Glutamatergic neuron (in vitro differentiated cells): ENCODE measurements around the gene RNGTT. TPM values are rescaled to one million over a fixed set of nuclear protein-coding genes. Genes with fewer than 3 reads are reported as not detected.

Experiments used
- DNase-seq: peaks from one replicate; pipeline ENCODE4 v3.0.0; 2022
- H3K27ac Mint-ChIP-seq: one replicate; pipeline ENCODE4 v1.8.0; 2020; ENCODE audit warnings: mild to moderate bottlenecking, mixed read lengths, inconsistent platforms; ENCODE audit not compliant: unreplicated experiment
- H3K27me3 Mint-ChIP-seq: one replicate; pipeline ENCODE4 v1.8.0; 2020; ENCODE audit warnings: mild to moderate bottlenecking, moderate library complexity, mixed read lengths, inconsistent platforms; ENCODE audit not compliant: unreplicated experiment
- H3K36me3 Mint-ChIP-seq: one replicate; pipeline ENCODE4 v1.8.0; 2020; ENCODE audit warnings: mild to moderate bottlenecking, mixed read lengths, inconsistent platforms; ENCODE audit not compliant: unreplicated experiment
- H3K4me1 Mint-ChIP-seq: one replicate; pipeline ENCODE4 v1.8.0; 2020; ENCODE audit warnings: mild to moderate bottlenecking, low read depth, mixed read lengths, inconsistent platforms; ENCODE audit not compliant: unreplicated experiment
- H3K4me3 Mint-ChIP-seq: one replicate; pipeline ENCODE4 v1.8.0; 2020; ENCODE audit warnings: mild to moderate bottlenecking, mixed read lengths, inconsistent platforms; ENCODE audit not compliant: unreplicated experiment
- H3K9me3 Mint-ChIP-seq: one replicate; pipeline ENCODE4 v1.8.0; 2020; ENCODE audit warnings: mild to moderate bottlenecking, moderate library complexity, mixed read lengths, inconsistent platforms; ENCODE audit not compliant: unreplicated experiment
- CTCF ChIP-seq: fragments of 200-600 bp; sonication (generic); IDR thresholded peaks from one replicate; pipeline ENCODE4 v1.5.0; 2021; ENCODE audit not compliant: partially characterized antibody, unreplicated experiment
- total RNA-seq: library from RNA; stranded (reverse); fragmentation: NEBNext Ultra II Directional; extraction: Animal tissue kit (Norgen Biotek cat#: 25700); gene quantifications from one replicate; pipeline ENCODE4 v1.2.1, GENCODE V29; 2021; ENCODE audit not compliant: unreplicated experiment

RNGTT gene
- total RNA-seq, 1 donor from 2014 or later = 23.9 TPM

DNA sequence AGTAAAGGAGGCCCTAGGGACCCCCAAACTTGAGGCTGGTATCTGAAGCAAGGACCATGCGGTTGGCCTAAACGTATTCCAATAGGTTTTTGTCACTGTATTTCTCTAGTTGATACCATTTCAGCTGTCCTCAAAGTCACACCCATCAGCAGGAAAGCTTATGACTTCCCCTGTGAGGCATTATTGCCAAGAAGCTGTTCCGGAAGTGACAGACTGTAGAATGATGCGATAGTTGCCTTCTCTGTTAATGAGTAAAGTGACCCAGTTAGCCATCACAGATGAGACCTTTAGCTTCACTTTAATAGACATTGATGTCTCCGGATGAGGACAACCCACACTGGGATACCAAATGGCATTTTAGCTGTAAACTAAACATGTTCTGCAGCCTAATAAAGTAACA is 147.9 kb downstream of the RNGTT start:
- Mint-ChIP-seq H3K27me3 (peaks cover 3% of the 10 kb centered on the region), H3K4me3 (no peak overlapping the region)
- no peak for TF ChIP-seq CTCF

DNA sequence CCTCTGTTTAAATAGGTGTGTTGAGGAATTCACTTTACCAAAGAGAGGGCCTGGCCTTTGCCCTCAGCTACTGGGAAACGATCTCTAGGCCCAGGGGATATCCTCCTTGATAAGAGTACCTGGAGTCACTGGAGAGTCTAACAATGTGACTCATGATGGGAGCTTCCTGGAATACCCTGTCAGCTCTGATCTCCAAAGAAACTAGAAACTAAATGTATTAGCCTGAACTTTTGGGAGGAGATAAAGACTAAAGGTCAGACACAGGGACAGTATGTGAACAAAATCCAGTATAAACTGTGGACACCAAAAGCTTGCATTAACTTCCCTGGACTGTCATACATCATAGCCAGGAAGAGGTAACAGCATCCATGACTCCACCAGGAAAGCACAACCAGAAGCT is 148.5 kb downstream of the RNGTT start:
- Mint-ChIP-seq H3K9me3 (no peaks in the 10 kb centered on the region), H3K4me1 (peaks cover 1% of the 10 kb centered on the region), H3K27ac (no peak overlapping the region), H3K4me3 (no peak overlapping the region), H3K36me3 (no peaks in the 10 kb centered on the region), H3K27me3 (peaks cover 2% of the 10 kb centered on the region)
- DNase-seq = no peak
- no peak for TF ChIP-seq CTCF

More for the DNA sequence above, 147.9 kb downstream of the RNGTT start:
- DNase-seq = no peak
- H3K27ac Mint-ChIP-seq = no peak overlapping the region
- no peaks in the 10 kb centered on the region for H3K36me3 Mint-ChIP-seq
- H3K4me1 Mint-ChIP-seq = peaks cover 1% of the 10 kb centered on the region
- no peaks in the 10 kb centered on the region for H3K9me3 Mint-ChIP-seq

- no peak for DNase-seq
- peaks cover 1% of the 10 kb centered on the region for H3K4me1 Mint-ChIP-seq
- peaks cover 2% of the 10 kb centered on the region for H3K27me3 Mint-ChIP-seq
- H3K4me3 Mint-ChIP-seq = no peak overlapping the region
- no peak overlapping the region for H3K27ac Mint-ChIP-seq
- no peaks in the 10 kb centered on the region for H3K36me3 Mint-ChIP-seq
- TF ChIP-seq CTCF = no peak
- H3K9me3 Mint-ChIP-seq = no peaks in the 10 kb centered on the region
Measured at GRCh38 chr6:88813045-88813444, 150.4 kb downstream of the RNGTT start.

- no peak overlapping the region for H3K4me3 Mint-ChIP-seq
- no peaks in the 10 kb centered on the region for H3K27me3 Mint-ChIP-seq
- peaks cover 15% of the 10 kb centered on the region for H3K36me3 Mint-ChIP-seq
- no peak for DNase-seq
- peaks cover 1% of the 10 kb centered on the region for H3K4me1 Mint-ChIP-seq
- TF ChIP-seq CTCF = no peak
- peaks cover 2% of the 10 kb centered on the region for H3K9me3 Mint-ChIP-seq
- H3K27ac Mint-ChIP-seq = no peak overlapping the region
Measured at GRCh38 chr6:88810701-88811100, 152.7 kb downstream of the RNGTT start.

DNA sequence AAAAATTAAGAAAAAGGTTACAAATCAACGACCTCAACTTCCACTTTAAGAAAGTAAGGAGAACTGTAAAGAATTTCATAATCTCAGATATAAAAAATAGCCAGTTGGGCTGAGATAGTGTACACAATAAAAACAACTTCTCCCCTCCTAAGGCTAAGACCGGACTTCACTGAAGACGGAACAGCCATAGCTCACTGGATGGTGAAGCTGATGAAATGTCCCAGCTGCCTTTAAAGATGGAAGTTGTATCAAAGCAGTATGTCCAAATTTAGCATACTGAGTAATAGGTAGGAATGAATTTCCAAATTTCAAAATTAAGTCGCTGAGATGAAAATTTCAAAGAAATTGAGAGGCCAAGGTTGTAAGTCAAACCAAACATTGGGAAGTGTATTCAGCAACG is 153.3 kb downstream of the RNGTT start:
- no peak overlapping the region for H3K27ac Mint-ChIP-seq
- H3K36me3 Mint-ChIP-seq = peaks cover 15% of the 10 kb centered on the region
- no peaks in the 10 kb centered on the region for H3K27me3 Mint-ChIP-seq
- peaks cover 1% of the 10 kb centered on the region for H3K4me1 Mint-ChIP-seq
- no peak for DNase-seq
- H3K9me3 Mint-ChIP-seq = peaks cover 2% of the 10 kb centered on the region
- H3K4me3 Mint-ChIP-seq = no peak overlapping the region
- no peak for TF ChIP-seq CTCF
